ENCODE results near the gene CAPN5.

Gene CAPN5

GRCh38 chr11:77065878-77066228 lies 918 bp upstream of the CAPN5 start:
- ChIA-PET CTCF (interaction anchor here (0.9 to 2.4 kb wide), 4 partner anchors 18 to 146 kb away, joined by 3 to 14 read pairs (median 12); no protein-coding TSS in a partner anchor), POLR2A (no interaction called here)
- no peak for DNase-seq (ENCODE audit: extremely low spot score)

DNA sequence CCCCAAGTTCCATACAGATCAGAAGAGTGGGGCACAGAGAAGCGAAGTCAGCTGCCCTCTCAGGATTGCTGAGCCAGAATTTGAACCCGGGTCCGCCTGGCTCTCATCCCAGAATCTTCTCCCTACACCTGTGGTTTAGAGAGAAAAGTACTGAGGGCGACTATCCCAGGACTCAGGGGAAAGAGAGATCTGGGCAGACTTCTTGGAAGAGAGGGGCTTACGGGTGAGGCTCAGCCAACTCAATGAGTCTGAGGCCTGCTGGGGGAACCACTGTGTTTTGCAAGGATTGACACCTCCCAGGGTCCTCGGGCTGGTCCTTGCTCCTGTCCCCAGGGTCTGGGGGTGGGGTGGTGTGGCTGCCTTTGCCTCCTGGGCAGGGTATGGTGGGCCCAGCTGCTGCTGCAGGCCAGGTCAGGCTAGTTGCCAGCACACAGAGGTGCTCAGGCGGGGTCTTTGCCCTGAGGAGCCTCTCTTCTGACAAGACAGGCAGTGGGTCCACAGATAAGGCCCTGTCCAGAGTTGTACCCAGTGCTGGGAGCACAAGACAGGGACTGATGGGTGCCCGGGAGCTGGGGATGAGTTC lies 1.2 kb downstream of the CAPN5 start:
- DNase-seq (ENCODE audit: extremely low spot score), result no peak
- CTCF ChIA-PET, result no interaction called here
- POLR2A ChIA-PET, result no interaction called here
- TF ChIP-seq CTCF (IDR thresholded peaks at IDR 0.05; ENCODE audit: control extremely low read depth, extremely low read depth, low read depth, missing control alignments), result no peak

More at GRCh38 chr11:77065878-77066228, 918 bp upstream of the CAPN5 start:
- TF ChIP-seq CTCF (IDR thresholded peaks at IDR 0.05; ENCODE audit: control extremely low read depth, extremely low read depth, low read depth, missing control alignments), result no peak

DNA sequence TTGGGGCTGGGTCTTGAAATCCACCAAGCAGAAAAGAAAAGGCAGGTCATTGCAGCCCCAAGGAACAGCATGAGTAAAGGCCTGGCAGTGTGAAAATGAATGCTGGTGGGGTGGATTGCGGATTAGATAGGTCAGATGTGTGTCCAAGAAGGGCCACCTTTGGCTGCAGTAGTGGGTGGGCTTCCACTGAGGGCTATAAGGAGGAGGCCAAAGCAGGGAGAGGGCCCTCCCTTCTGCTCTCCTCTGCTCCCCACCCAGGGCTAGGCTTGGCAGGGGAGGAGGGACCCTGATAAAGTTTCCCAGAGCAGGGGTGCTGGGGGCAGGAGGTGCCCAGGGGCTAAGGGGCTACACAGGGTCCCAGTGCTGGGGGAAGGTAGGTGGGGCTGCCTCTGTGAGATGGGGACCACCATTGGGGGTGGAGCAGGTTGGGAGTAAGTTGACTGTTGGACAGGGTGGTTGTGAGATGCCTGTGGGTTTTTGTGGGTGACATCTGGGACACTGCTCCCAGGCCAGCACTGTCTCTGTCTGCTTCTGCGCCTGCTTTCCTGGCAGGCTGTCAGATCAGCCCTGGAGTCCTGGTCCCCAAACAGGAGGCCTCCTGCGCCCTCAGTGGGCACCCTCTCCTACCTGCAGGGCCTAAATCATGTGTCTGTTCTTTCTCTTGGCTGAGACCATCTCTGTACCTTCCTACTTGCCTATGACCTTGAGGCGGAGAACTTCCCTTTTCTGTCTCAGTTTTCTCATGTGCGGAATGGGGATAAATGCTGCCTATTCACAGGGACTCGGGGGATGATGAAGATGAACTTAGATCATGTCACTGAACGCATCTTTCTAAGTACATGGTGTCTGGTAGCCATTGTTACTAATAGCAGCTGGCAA lies 1.9 kb downstream of the CAPN5 start:
- POLR2A ChIA-PET, result no interaction called here
- DNase-seq (ENCODE audit: extremely low spot score), result no peak
- CTCF ChIA-PET, result interaction anchor here (1.2 kb wide), 1 partner anchor 21 kb away, joined by 8 read pairs; no protein-coding TSS in a partner anchor
- TF ChIP-seq CTCF (IDR thresholded peaks at IDR 0.05; ENCODE audit: control extremely low read depth, extremely low read depth, low read depth, missing control alignments), result no peak

GRCh38 chr11:77069336-77069968 lies 2.7 kb downstream of the CAPN5 start:
- ChIA-PET POLR2A (no interaction called here), CTCF (interaction anchor here (1.0 to 1.2 kb wide), 3 partner anchors 16 to 152 kb away, joined by 3 to 8 read pairs (median 3); no protein-coding TSS in a partner anchor)
- no peak for DNase-seq (ENCODE audit: extremely low spot score)
- TF ChIP-seq CTCF (IDR thresholded peaks at IDR 0.05; ENCODE audit: control extremely low read depth, extremely low read depth, low read depth, missing control alignments), result no peak

DNA sequence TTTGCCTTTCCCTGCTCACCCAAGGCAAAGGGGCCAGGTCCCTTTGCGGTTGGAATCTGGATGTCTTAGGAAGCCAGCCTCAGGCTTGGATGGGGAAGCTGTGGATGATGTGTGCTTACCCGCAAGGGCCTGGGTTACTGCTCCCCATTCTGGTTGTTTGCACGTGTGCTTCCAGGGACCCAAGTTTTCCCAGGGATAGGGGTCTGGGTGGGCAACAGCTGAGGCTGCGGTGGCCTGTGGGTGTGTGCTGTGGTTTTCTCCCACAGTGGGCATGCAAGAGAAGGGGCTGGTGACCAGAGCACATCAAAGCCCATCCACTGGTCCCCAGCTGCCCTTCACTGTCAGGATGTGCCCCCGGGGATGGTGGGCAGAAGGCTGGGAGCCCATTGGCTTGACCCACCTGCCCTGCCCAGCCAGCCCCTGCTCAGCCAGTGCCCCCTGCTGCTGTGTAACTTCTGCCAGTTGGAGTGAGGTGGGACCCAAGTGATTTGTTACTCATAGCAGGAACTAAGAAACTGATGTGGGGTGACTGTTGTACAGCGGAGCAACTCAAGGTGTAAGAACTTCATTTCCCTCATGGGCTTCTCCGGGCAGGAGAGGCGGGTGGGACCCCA lies 3.3 kb downstream of the CAPN5 start:
- TF ChIP-seq CTCF (IDR thresholded peaks at IDR 0.05; ENCODE audit: control extremely low read depth, extremely low read depth, low read depth, missing control alignments), result no peak
- no peak for DNase-seq (ENCODE audit: extremely low spot score)
- CTCF ChIA-PET, result interaction anchor here (1.0 to 1.2 kb wide), 3 partner anchors 17 to 152 kb away, joined by 3 to 8 read pairs (median 3); no protein-coding TSS in a partner anchor
- POLR2A ChIA-PET, result no interaction called here

DNA sequence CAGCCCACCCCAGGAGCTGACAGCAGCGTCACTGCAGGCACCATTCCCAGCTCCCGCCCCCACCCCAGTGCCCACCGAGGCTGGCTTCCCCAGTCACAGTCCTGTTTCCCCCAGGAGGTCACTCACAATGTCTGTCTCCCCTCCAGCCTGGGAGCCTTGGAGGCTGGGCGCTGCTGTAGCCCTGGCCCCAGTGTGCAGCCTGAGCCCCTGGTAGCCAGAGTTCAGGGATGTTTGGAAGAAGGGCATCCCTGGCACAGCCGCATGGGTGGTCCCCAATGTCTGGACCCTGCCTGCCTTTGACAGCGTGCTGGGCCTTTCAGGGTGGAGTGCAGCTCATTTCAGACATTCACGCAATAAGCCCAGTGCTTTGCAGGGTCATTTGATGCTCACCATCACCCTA lies 4.3 kb downstream of the CAPN5 start:
- TF ChIP-seq CTCF (IDR thresholded peaks at IDR 0.05; ENCODE audit: control extremely low read depth, extremely low read depth, low read depth, missing control alignments), result no peak
- ChIA-PET POLR2A (no interaction called here), CTCF (interaction anchor here (0.9 kb wide), 1 partner anchor 20 kb away, joined by 3 read pairs; no protein-coding TSS in a partner anchor)
- DNase-seq (ENCODE audit: extremely low spot score), result no peak

Data from GM10248 (cell line).